NCI-H1694 (cell line): ENCODE results near the gene RNF135.
"Not testable (repeated sequence)": the region's sequence is repeated elsewhere in the genome, so short reads cannot be mapped to it uniquely, and the experiment has no call there.

ENCODE experiments used
- DNase-seq: peaks from one replicate; lab custom pipeline; 2025; lab: John Stamatoyannopoulos, UW

RNF135 gene, protein sequence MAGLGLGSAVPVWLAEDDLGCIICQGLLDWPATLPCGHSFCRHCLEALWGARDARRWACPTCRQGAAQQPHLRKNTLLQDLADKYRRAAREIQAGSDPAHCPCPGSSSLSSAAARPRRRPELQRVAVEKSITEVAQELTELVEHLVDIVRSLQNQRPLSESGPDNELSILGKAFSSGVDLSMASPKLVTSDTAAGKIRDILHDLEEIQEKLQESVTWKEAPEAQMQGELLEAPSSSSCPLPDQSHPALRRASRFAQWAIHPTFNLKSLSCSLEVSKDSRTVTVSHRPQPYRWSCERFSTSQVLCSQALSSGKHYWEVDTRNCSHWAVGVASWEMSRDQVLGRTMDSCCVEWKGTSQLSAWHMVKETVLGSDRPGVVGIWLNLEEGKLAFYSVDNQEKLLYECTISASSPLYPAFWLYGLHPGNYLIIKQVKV

DNA sequence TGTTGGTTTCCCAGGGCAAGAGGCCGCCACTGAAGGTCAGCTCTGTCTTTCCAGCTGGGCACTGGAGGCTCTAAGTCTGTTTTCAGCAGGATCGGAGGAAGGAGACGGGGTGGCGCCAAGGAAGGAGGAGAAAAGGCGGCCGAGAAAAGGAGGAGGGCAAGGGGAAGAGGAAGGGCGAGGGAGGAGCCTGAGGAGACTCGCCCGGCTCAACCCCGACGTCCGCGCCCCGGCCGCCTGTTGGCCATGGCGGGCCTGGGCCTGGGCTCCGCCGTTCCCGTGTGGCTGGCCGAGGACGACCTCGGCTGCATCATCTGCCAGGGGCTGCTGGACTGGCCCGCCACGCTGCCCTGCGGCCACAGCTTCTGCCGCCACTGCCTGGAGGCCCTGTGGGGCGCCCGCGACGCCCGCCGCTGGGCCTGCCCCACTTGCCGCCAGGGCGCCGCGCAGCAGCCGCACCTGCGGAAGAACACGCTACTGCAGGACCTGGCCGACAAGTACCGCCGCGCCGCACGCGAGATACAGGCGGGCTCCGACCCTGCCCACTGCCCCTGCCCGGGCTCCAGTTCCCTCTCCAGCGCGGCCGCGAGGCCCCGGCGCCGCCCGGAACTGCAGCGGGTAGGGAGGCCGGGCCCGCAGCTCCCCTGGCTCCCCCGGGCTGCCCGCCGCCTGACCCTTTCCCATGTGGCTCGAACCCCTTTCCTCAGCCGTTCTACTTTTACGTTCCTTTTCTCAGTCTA, at the start of gene RNF135:
RNF135 (plus strand) TSS at position 209 of the 737 bp plus-strand sequence; CDS start at position 244, 35 bp downstream.
- DNase-seq: no peak

DNA sequence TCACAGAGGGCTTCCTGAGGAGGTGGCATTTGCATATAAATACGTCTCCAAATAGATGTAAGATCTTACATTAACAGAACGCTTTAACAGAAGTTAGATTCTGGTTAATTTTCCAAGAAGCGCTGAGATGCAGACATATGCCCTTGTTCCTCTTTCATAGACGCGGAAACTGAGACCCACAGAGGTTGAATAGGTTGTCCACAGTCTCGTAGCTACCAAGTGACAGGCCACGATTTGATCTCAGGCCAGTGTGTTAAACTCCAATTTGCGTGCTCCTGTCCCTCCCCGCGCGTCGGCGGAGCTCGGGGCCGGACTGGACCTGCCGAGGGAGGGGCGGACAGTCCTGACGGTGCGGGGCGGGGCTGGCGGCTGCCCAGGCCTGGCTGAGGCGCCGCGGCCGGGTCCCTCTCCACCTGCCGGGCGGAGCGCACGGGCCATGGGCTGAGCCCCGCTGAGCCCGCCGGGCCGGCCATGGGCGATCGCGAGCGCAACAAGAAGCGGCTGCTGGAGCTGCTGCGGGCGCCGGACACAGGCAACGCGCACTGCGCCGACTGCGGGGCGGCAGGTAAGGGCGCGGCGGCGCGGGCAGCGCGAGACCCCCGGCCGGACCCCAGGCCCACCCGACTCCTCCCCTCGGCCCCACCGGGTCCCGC, 49.2 kb upstream of the RNF135 start, which contains the start of gene ADAP2:
ADAP2 (plus strand) TSS at position 402 of the 653 bp plus-strand sequence; CDS start at position 472, 70 bp downstream.
- DNase-seq: no peak

DNA sequence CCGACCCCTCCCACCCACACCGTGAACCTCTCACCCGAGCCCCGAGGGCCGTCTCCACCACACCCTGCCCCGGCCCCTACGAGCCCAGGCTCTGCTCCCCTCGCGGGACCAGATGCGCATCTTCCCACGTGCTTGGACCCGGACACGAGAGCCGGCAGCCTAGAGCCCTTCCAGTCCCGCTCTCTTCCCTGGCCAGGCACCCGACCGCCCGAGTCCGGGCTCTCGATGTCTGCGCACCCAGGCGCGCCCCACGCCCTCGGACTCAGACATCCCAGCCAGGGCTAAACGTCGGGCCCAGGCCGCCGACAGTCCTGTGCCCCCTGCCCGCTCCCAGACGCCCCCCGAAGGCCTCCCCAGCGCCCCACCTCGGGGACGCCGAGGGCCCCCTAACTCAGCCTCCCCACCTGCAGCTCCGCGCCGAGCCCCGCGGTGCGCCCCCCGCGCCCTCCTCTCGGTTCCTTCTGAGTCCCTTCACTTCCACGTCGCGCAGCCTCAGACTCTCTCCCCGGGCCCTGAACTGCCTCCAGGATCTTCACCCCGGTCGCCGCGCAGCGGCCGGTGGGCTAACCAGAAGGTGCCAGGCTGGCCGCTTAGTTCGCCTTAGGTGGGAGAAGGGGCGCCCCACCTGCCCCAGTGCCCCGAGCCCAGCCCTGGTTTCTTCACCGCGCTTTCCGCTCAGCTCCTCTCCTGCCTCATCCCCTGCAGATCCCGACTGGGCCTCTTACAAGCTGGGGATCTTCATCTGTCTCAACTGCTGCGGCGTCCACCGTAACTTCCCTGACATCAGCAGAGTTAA, 48.4 kb upstream of the RNF135 start:
- no peak for DNase-seq

DNA sequence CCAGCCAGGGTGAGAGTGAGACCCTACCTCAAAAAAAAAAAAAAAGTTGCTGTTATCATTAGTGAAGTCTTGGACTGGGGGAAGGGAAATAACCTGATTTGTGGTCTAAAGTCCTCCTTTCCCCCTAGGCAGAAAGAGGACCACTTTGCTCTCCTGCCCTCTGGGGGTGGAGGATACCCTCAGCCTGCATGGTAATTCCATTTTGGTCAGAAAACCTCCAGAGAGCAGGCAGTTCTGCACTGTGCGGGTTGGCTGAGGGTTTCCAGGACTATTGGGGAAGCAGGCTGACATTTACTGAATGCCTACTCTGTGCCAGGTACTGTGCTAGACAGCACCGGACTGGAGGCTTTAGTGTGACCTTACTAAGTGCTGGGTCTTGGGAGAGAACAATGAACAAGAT, 46.5 kb upstream of the RNF135 start:
- no peak for DNase-seq

DNA sequence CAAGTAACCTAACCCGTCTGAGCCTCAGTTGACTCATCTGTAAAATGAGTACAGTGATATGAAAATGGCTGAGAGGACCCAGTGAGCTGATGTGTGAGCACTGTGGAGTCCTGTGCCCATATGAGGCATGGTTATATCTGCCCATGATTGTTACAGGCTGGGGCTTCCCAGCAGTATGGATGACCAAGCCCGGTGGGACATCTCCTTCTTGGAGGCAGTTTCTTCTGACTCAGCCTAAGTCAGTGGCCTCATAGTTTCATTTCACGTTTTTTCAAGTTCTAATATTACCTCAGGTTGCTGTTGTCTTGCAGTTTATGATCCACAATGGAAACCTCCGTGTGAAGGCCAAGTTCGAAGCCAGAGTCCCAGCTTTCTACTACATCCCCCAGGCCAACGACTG, 44.3 kb upstream of the RNF135 start:
- no peak for DNase-seq

DNA sequence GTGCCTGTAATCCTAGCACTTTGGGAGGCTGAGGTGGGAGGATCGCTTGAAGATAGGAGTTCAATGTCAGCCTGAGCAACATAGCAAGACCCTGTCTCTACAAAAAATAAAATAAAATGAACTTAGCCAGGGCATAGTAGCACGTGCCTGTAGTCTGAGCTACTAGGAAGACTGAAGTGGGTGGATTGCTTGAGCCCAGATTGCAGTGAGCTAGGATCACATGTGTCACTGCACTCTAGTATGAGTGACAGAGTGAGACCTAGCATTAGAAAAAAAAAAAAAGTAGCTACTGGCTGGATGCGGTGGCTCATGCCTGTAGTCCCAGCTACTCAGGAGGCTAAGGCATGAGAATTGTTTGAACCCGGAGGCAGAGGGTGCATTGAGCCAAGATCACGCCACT, 43.1 kb upstream of the RNF135 start:
- no peak for DNase-seq

DNA sequence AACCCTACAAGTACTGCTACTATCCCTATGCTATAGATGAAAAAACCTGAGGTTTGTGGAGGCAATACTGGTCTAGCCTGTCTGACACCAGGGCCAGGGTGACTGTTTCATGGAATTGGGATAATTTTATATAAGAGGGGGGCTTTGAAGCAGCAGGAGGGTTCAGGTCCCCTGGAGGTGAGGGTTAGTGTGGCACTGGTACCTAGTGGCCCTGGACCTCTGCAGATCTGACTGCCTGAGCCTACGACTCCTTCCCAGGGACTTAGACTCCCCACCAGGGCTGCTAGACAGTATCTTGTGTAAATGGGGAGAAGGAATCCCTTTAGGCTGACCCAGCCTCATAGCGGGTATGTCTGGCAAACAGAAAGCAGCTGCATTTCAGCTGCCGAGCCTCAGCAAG, 42.3 kb upstream of the RNF135 start:
- DNase-seq: no peak

DNA sequence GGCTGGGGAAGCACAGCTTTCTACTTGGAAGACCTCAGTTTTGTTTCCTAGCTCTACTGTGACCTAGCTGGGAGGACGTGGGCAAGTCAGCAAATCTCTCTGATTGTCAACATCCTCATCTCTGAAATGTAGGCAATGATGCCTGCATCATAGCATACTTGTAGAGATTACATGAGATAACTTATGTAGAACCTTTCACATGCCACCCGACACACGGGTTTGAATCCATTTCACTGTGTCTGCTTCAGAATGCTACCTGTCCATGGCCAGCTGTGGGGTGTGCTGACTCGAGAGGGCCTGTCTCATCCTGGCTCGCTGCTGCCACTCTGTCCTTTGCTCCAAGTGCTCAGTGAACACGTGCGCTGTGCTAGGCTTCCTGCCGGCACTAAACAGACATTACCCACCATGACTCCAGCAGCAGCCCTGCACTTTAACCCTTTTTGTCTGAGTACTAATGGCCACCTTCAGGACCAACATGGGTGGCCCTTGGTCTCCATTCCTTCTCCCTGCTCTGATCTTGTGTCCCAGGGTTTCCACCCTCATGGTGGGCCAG, 41.7 kb upstream of the RNF135 start:
- DNase-seq: no peak

DNA sequence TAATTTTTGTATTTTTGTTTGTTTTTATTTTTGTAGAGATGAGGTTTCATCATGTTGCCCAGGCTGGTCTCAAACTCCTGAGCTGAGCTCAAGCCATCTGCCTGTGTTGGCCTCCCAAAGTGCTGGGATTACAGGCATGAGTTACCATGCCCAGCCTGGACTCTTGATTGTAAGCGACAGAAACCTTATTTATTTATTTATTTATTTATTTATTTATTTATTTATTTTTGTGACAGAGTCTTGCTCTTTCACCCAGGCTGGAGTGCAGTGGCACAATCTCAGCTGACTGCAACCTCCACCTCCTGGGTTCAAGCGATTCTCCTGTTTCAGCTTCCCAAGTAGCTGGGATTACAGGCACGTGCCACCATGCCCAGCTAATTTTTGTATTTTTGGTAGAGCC, 41.0 kb upstream of the RNF135 start:
- DNase-seq: not testable (repeated sequence)

DNA sequence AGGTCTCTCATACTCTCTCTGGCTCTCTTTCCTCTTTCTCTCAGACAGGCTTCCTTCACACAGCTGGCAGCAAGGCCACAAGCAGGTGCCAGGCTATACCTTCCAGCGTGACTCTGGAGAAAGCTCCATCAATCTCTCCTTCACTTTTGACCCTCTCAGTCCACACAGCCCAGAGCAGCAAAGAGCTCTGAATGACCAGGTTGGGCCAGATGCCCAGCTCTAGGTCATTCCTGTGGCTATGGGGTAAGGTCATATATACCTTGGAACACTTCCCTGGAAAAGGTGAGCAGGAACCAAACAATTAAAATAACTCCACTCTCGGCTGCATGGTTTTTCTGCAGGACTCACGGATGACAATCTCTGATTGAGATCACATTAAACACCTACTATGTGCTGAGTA, 40.3 kb upstream of the RNF135 start:
- no peak for DNase-seq

DNA sequence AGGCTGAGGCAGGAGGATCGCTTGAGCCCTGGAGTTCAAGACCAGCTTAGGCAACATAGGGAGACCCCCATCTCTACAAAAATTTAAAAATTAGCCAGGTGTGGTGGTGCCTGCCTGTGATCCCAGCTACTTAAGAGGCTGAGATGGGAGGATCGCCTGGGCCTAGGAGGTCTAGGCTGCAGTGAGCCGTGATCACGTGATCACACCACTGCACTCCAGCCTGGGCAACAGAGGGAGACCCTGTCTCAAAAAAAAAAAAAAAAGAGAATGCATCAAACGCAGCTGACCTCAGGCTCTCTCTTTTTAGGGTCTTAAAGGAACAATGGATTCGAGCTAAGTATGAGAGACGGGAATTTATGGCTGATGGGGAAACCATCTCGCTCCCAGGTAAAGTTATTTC, 39.3 kb upstream of the RNF135 start:
- DNase-seq: not testable (repeated sequence)

DNA sequence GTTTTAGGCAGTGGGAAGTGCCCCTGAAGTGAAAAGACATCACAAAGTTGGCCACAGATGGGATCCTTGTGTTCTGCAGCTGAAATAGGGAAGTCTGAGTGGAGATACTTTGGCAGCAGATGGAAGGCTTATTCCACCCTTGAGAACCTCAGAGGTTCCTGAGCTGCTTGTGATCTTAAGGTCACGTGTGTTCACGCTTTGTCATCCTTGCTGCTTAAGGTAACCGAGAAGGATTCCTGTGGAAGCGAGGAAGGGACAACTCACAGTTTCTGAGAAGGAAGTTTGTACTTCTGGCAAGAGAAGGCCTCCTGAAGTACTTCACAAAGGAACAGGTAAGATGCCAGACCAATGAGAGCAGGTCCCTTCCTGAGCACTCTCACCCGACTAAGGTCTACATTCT, 36.9 kb upstream of the RNF135 start:
- no peak for DNase-seq

DNA sequence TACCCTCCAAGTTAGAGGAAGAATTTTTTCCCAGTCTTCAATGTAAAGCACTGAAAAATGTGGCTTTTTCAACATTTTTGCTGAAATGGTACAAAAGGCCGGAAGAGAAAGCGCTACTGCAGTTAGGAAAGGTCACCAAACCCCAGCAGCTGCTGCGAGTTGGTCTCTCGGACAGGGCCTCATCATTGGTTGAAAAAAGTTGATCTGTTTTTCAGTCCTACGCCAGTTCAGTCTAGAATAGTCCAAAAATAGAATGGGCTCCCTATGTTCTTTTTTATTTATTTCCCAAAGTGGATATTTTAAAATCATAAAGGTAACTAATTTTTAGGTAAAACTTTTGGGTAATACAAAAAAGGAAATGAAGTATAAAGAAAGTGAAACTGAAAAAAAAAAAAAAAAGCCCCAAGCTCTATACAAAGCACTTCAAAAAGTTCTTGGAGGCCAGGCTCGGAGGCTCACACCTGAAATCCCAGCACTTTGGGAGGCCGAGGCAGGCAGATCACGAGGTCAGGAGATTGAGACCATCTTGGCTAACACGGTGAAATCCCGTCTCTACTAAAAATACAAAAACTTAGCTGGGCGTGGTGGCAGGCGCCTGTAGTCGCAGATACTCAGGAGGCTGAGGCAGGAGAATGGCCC, 31.7 kb upstream of the RNF135 start:
- DNase-seq: no peak

DNA sequence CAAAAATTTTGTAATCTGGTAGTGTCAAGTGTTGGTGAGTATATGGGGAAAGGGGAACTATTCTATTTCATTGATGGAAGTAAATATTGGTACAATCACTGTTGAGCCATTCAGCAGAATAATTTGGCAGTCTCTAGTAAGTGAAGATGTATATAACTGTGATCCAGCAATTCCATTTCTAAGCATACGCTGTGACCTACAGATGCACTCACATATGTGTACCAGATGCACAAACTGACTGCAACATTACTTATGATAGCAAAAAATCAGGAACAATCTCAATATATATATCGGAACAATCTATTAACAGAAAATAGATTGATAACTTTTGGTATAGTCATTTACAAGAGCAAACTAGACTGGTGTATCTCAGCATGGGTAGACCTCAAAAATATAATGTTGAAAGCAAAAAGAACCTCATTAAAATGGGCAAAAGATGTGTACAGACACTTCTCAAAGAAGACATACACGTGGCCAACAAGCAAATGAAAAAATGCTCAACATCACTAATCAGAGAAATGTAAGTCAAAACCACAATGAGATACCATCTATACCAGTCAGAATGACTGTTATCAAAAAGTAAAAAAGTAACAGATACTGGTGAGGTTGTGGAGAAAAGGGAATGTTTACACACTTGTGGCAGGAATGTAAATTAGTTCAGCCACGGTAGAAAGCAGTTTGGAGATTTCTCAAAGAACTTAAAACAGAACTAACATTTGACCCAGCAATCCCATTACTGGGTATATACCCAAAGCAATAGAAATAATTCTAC, 28.3 kb upstream of the RNF135 start:
- no peak for DNase-seq

DNA sequence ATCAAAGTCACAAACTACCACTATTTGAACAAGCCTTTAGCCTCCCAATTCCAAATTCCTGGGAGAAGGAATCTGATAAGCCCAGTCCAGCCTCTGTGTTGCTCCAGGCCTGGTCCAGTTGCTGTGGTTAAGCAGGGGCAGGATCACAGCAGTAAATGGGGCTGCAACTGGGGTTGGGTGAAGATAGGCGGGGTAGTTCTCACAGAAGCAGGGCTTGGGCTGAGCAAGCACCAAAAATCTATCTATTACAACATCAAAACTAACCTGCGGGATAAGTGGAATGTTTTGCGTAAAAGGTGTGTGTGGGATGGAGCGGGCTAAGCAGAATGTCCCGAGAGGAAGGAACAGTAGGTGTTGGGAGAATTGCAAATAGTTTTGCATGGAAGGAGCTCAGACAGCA, 23.0 kb upstream of the RNF135 start:
- DNase-seq: no peak

DNA sequence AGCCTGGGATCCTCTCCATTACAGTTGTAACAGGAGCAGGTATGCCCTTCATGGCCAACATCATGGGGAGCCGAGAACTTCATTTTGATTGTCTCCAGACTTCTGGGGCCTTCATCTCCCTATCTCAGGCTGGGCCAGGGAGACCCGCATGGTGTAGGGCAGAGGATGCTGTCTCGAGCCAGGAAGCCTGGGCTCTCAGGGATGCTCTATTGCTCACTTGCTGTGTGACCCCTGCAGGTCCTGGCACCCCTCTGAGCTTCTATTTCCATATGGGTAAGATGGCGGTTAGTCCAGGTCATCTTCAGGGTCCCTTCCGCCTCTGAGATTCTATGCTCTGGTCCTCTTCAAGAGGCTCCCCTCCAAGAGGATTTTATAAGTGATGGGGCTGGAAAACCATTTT, 20.6 kb upstream of the RNF135 start:
- DNase-seq: no peak

DNA sequence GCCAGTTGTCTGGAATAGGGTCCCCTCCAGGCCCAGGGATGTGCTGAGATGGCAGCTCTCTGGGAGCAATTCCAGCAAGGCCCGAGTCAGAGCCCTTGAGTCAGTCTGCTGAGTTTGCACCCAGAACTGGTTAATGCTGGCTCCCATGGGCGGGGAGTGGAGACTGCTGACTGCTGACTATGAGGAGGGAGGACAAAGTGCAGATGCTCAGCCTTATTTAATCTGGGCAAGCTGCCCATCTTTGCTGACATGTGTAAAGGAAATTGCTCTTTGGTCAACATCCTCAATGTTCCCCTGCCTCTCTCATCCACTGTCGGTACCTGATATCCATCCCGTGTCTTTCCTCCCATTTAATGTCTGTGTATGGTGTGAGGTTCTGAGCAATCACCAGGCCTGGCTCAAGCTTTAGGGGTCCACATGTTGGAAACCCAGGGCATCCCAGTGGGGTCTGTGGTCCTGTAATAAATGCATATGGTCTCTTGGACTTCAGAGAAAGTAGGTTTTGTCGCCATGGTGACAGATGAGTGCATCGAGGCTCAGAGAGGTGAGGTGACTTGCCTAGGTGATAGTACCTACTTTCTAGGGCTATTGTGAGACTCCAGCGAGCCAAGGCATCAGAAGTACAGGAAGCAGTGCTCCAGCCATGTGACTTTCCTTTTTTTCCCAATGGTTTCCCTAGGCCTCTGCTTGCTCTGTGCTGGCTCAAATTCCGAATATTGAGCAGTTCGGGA, 20.0 kb upstream of the RNF135 start:
- DNase-seq: peak; percentile 20

DNA sequence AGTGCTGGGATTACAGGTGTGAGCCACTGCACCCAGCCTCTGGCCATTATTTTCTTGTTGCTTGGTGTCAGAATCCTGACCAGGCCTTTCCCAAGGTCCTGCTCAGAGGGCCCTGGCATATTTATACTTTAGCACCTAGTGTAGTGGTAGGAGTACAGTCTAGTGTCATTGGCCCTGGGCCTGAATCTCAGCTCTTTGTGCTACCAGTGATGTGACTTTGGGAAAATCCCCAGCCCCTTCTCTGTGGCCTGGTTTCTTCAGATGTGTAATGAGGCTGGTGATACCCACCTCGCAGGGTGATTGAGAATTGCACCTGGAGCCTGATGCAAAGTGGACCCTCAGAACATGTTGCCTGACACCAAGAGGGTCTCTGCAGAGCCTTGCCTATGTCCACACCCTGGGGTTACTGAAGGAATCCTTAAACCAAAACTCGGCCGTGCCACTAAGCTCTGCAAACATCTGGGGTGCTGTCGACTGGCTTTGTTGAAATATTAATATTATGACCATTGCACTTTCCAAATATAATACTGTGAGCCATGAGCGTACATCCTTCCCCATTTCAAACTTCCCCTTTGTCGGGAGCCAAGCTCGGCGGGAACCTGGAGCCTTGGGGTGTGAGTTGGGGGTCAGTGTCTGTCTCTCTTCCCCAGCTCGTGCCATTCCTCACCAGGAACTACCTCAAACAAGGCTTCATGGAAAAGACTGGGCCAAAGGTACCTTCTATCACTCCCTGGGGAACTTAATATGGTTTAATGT, 18.0 kb upstream of the RNF135 start:
- no peak for DNase-seq
